GM18870 (cell line): ENCODE data around the gene ATG4C.
"Not testable (repeated sequence)": the region's sequence is repeated elsewhere in the genome, so short reads cannot be mapped to it uniquely, and the experiment has no call there.

Experiments
- ATAC-seq: cut with Tn5 transposase; IDR thresholded peaks from one replicate; pipeline ENCODE4 v1.9.1; 2021; ENCODE audit warnings: moderate library complexity; ENCODE audit not compliant: unreplicated experiment

The ATG4C gene, protein sequence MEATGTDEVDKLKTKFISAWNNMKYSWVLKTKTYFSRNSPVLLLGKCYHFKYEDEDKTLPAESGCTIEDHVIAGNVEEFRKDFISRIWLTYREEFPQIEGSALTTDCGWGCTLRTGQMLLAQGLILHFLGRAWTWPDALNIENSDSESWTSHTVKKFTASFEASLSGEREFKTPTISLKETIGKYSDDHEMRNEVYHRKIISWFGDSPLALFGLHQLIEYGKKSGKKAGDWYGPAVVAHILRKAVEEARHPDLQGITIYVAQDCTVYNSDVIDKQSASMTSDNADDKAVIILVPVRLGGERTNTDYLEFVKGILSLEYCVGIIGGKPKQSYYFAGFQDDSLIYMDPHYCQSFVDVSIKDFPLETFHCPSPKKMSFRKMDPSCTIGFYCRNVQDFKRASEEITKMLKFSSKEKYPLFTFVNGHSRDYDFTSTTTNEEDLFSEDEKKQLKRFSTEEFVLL

GRCh38 chr1:62783736-62784508, at the start of gene ATG4C:
ATG4C (plus strand) TSS chr1:62784132; CDS start chr1:62803787, 19,655 bp downstream.
- peak; percentile 89 for ATAC-seq

DNA sequence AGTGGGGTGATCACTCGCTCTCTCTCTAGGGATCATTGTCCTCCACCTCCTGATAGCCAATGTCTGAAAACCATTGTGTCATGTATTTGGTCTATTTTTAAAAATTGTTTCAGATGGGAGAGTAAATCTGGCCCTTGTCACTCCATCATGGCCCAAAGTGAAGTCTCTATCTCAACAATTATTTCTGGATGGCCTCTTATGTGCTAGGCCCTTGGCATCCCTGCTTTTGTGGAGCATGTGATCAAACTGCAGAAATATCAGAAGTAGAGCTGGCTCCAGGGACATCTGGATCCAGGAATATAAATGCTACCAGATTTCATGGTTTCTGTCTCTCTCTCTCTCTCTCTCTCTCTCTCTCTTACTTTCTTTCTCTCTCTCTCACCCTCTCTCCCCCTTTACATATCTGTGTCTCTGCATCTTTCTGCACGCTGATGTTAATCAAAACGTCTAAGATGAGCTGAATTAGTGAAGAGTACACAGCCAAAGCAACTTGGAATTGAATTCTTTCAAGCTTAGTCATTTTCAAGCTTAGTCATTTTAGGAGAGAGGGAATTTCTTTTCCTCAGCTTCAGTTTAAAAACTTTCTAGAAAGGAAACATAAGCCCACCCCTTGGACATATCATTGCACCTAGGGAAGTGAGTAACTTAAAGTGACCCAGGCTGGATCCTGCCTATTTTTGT, 48.3 kb upstream of the ATG4C start:
- no peak for ATAC-seq

- not testable (repeated sequence) for ATAC-seq
Measured at GRCh38 chr1:62740701-62741100, 43.2 kb upstream of the ATG4C start.

- no peak for ATAC-seq
Measured at GRCh38 chr1:62744611-62745577, 39.0 kb upstream of the ATG4C start.

- ATAC-seq = no peak
Measured at GRCh38 chr1:62746086-62746808, 37.7 kb upstream of the ATG4C start.

DNA sequence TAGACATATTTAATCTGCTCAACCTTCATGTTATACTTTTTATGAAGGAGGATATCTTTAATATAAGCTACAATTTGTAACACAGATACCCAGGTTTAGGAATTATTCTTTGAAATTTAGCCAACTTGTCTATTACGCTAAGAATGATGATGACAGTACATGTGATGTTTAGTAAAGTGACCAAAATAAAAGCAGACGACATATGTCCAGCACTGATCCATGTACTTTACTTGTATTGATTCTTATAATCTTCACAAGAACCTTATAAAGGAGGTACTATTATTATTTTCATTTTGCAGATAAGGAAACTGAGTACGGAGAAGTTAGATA, 37.2 kb upstream of the ATG4C start:
- no peak for ATAC-seq

- no peak for ATAC-seq
Measured at GRCh38 chr1:62753031-62753965, 30.6 kb upstream of the ATG4C start.

- ATAC-seq = not testable (repeated sequence)
Measured at GRCh38 chr1:62754938-62755337, 29.0 kb upstream of the ATG4C start.

GRCh38 chr1:62756255-62756884, 27.6 kb upstream of the ATG4C start:
- ATAC-seq = not testable (repeated sequence)

GRCh38 chr1:62759232-62759875, 24.6 kb upstream of the ATG4C start:
- ATAC-seq = not testable (repeated sequence)

DNA sequence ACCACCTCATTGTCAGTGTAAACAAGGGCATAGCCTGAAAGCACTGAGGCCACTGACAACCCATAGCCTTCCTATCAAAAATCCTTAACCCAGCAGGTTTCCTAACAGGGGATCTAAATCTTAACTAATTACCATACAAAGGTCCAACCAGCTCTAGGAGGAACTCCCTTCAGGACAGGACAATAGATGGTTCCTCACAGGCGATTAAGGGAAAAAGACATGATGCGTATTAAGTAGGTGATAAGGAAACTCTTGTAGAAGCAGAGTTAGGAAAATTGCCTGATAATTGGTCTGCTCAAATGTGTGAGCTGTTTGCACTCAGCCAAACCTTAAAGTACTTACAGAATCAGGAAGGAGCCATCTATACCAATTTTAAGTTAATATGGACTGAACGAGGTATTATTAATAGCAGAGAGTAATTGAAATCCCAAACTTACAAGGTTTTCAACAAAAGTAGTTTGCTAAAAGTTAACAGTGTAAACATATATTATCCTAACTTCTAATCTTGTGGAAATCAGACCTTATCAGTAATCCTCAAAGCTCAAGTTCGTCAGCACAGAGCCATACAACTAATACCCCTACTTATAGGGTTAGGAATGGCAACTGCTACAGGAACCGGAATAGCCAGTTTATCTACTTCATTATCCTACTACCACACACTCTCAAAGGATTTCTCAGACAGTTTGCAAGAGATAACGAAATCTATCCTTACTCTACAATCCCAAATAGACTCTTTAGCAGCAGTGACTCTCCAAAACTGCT, 23.7 kb upstream of the ATG4C start:
- not testable (repeated sequence) for ATAC-seq

DNA sequence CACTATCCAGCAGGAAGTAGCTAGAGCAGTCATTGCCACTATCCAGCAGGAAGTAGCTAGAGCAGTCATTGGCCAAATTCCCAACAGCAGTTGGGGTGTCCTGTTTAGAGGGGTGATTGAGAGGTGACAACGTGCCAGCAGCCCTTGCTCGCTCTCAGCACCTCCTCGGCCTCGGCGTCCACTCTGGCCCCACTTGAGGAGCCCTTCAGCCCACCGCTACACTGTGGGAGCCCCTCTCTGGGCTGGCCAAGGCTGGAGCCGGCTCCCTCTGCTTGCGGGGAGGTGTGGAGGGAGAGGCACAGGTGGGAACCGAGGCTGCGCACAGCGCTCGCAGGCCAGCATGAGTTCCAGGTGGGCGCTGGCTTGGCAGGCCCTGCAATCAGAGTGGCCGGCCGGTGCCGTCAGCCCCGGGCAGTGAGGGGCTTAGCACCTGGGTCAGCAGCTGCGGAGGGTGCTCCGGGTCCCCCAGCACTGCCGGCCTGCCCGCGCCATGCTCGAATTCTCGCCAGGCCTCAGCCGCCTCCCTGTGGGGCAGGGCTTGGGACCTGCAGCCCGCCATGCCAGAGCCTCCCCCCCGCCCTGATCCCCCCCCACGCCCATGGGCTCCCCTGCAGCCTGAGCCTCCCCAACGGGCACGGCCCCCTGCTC, 22.6 kb upstream of the ATG4C start:
- not testable (repeated sequence) for ATAC-seq

GRCh38 chr1:62762027-62762426, 21.9 kb upstream of the ATG4C start:
- not testable (repeated sequence) for ATAC-seq

DNA sequence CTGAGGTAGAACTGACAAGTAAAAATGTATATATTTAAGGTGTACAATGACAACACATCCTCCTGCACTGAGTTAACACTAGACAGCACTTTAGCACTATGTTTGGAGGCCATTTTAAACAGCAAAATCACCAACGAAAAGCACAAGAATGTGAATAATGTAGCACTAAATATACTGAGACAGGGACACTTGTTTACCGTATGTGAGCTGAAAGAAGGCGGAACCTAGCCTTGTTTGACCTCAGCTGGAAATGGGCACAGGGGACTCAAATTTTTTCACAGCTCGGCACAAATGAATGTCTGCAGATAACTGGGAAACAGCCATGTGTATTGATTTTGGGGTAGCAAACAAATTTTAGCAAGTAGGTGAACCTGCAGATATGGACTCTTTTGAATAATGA, 18.0 kb upstream of the ATG4C start:
- no peak for ATAC-seq

DNA sequence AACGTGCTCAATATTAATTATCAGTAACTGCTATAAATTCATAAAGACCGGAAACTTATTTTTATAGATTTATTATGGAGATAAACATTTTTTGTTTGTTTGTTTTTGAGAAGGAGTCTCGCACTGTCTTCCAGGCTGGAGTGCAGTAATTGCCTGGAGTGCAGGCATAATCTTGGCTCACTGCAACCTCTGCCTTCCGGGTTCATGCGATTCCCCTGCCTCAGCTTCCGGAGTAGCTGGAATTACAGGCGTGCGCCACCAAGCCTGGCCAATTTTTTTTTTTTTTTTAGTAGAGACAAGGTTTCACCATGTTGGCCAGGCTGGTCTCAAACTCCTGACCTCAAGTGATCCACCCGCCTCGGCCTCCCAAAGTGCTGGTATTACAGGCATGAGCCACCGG, 15.4 kb upstream of the ATG4C start:
- ATAC-seq = not testable (repeated sequence)

- ATAC-seq = no peak
Measured at GRCh38 chr1:62772607-62773295, 11.2 kb upstream of the ATG4C start.
